UCSD-AML1 (cell line): Measurements from ENCODE around the gene SETMAR.
"Not testable (repeated sequence)": the region's sequence is repeated elsewhere in the genome, so short reads cannot be mapped to it uniquely, and the experiment has no call there.

Experiments used
- DNase-seq: peaks from one replicate; lab custom pipeline; 2025; ENCODE audit not compliant: unreplicated experiment; lab: John Stamatoyannopoulos, UW

Gene SETMAR

GRCh38 chr3:4313606-4314293 lies 10.6 kb downstream of the SETMAR start:
- no peak for DNase-seq

- DNase-seq: no peak
These were observed 11.5 kb downstream of the SETMAR start for GRCh38 chr3:4314688-4315087.

- no peak for DNase-seq
These were observed 17.1 kb downstream of the SETMAR start for GRCh38 chr3:4320096-4320911.

- DNase-seq: no peak
These were observed 18.6 kb downstream of the SETMAR start for GRCh38 chr3:4321732-4322131.

GRCh38 chr3:4322635-4323034 lies 19.5 kb downstream of the SETMAR start:
- DNase-seq: no peak

GRCh38 chr3:4323246-4324027 lies 20.3 kb downstream of the SETMAR start:
- no peak for DNase-seq

- no peak for DNase-seq
These were observed 23.7 kb downstream of the SETMAR start for GRCh38 chr3:4326868-4327267.

- DNase-seq: not testable (repeated sequence)
These were observed 26.6 kb downstream of the SETMAR start for GRCh38 chr3:4329806-4330205.

GRCh38 chr3:4332111-4332510 lies 28.9 kb downstream of the SETMAR start:
- DNase-seq: no peak

- no peak for DNase-seq
These were observed 29.4 kb downstream of the SETMAR start for GRCh38 chr3:4332574-4332973.

- no peak for DNase-seq
These were observed 29.8 kb downstream of the SETMAR start for GRCh38 chr3:4332991-4333390.

GRCh38 chr3:4334548-4334947 lies 31.4 kb downstream of the SETMAR start:
- no peak for DNase-seq

GRCh38 chr3:4335840-4336562 lies 32.8 kb downstream of the SETMAR start:
- DNase-seq: no peak

GRCh38 chr3:4336850-4337546 lies 33.8 kb downstream of the SETMAR start:
- no peak for DNase-seq

- DNase-seq: no peak
These were observed 35.6 kb downstream of the SETMAR start for GRCh38 chr3:4338751-4339150.

- no peak for DNase-seq
These were observed 36.9 kb downstream of the SETMAR start for GRCh38 chr3:4340077-4340410.

GRCh38 chr3:4340411-4341335 lies 37.5 kb downstream of the SETMAR start:
- peak; percentile 14 for DNase-seq

- no peak for DNase-seq
These were observed 38.1 kb downstream of the SETMAR start for GRCh38 chr3:4341336-4341675.

- DNase-seq: no peak
These were observed 40.1 kb downstream of the SETMAR start for GRCh38 chr3:4343258-4343657.

GRCh38 chr3:4350789-4351163 lies 47.6 kb downstream of the SETMAR start:
- DNase-seq: peak; percentile 13
